Measurements from ENCODE around the gene WAPL. TPM values are rescaled to one million over a fixed set of nuclear protein-coding genes. Genes with fewer than 3 reads are reported as not detected.
"Not testable (repeated sequence)": the region's sequence is repeated elsewhere in the genome, so short reads cannot be mapped to it uniquely, and the experiment has no call there.

The WAPL gene
- total RNA-seq, 6 experiments from 2014 or later = 30.7 to 37.1 (median 33.6) TPM

DNA sequence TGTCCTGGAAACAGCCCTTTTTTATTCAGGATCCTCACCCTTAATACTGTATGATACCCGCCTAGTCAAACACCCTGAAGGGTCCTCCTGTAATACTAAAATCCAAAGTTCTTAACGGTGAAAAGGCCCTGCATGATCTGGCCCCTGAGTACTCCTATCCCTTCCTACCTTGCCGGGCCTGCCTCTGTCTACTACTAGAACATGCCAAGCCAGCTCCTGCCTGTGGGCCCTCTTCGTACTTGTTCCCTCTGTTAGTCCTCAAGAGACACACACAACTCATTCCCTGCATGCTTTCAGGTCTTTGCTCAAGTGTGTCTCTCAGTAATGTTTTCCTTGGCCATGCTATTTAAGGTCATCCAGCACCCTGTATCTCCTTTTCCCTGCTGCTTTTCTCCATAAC is 5.0 kb upstream of the WAPL start:
- Mint-ChIP-seq H3K9me3 (no peaks in the 10 kb centered on the region), H3K4me3 (no peak overlapping the region), H3K27ac (no peak overlapping the region), H3K36me3 (ENCODE audit: low read depth) (no peaks in the 10 kb centered on the region), H3K4me1 (ENCODE audit: low read depth) (peaks cover 24% of the 10 kb centered on the region), H3K27me3 (ENCODE audit: insufficient read depth) (no peaks in the 10 kb centered on the region; the same call in 1 of the 2 replicates)
- DNase-seq = no peak
- TF ChIP-seq, protein P1, sequence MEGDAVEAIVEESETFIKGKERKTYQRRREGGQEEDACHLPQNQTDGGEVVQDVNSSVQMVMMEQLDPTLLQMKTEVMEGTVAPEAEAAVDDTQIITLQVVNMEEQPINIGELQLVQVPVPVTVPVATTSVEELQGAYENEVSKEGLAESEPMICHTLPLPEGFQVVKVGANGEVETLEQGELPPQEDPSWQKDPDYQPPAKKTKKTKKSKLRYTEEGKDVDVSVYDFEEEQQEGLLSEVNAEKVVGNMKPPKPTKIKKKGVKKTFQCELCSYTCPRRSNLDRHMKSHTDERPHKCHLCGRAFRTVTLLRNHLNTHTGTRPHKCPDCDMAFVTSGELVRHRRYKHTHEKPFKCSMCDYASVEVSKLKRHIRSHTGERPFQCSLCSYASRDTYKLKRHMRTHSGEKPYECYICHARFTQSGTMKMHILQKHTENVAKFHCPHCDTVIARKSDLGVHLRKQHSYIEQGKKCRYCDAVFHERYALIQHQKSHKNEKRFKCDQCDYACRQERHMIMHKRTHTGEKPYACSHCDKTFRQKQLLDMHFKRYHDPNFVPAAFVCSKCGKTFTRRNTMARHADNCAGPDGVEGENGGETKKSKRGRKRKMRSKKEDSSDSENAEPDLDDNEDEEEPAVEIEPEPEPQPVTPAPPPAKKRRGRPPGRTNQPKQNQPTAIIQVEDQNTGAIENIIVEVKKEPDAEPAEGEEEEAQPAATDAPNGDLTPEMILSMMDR (IDR thresholded peaks at IDR 0.05) = no peak

DNA sequence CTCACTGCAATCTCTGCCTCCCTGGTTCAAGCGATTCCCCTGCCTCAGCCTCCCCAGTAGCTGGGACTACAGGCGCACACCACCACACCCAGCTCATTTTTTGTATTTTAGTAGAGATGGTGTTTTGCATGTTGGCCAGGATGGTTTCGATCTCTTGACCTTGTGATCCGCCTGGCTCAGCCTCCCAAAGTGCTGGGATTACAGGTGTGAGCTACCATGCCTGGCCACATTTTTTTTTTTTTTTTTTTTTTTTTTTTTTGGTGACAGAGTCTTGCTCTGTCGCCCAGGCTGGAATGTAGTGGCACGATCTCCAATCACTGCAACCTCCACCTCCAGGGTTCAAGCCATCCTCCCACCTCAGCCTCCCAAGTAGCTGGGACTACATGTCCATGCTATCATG is 4.1 kb upstream of the WAPL start:
- not testable (repeated sequence) for H3K4me3 Mint-ChIP-seq; H3K36me3 Mint-ChIP-seq (ENCODE audit: low read depth)

DNA sequence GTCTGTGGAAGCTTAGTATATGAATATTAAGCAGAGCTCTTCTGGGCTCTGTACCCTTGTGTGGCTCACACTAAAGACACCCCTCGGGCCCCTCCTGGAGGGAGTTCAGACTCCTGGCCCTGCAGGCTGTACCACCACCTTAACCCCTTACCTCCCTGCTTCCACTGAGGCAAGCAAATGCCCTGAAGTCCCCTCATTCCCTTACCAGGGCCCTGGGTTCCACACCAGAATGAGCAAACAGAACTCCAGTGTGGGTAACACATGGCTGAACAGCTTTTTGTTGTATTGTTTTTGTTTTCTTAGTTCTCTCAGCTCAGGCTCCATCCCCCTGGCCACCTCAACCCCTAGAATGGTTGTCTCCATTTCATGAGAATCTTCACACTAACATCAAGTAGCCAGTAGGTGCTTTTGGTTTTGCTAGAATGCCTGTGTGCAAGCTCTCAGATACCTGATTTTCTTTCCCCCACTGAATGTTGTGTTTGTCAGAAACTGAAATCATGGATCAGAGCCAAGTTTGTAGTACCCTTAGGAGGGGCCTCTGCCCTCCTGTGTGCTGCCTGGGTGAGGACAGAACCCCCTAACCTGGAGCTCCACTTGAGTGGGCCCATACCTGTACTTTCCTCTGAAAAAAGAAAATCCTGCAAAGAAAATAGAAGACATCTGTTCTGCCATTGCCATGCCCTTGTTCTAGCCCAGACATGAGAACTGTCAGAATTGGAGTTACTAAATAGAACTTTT is 2.8 kb upstream of the WAPL start:
- peaks cover 12% of the 10 kb centered on the region for H3K36me3 Mint-ChIP-seq (ENCODE audit: low read depth)
- peaks cover 36% of the 10 kb centered on the region for H3K4me1 Mint-ChIP-seq (ENCODE audit: low read depth)
- no peak overlapping the region for H3K27ac Mint-ChIP-seq
- TF ChIP-seq, protein P1 (IDR thresholded peaks at IDR 0.05) = no peak
- H3K27me3 Mint-ChIP-seq (ENCODE audit: insufficient read depth) = no peaks in the 10 kb centered on the region; the same call in 1 of the 2 replicates
- no peaks in the 10 kb centered on the region for H3K9me3 Mint-ChIP-seq
- no peak overlapping the region for H3K4me3 Mint-ChIP-seq
- no peak for DNase-seq

More for the DNA sequence above, 4.1 kb upstream of the WAPL start:
- H3K27ac Mint-ChIP-seq; H3K9me3 Mint-ChIP-seq; DNase-seq; H3K27me3 Mint-ChIP-seq (ENCODE audit: insufficient read depth): not testable (repeated sequence)
- peaks cover 26% of the 10 kb centered on the region for H3K4me1 Mint-ChIP-seq (ENCODE audit: low read depth)

DNA sequence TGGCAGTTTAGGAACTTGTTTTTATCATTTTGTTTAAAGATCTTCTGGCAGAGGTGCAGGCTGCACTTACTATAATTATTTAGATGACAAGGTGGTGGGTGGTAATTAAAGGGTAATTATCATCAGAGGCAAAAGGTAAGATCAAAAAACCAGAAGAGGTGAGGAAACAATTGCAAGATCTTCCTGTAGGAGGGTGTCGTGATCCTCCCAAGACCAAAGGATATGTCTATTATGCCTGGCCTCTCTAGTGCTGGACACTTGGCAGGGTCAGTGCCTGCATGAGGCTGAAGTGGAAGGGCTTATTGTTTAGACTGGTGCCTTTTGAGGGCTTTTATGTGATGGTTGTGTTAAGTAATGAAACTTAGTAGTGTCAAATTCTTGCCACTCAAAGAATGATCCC is 1.8 kb upstream of the WAPL start:
- Mint-ChIP-seq H3K36me3 (ENCODE audit: low read depth) (peaks cover 13% of the 10 kb centered on the region), H3K4me3 (peak overlapping the region; percentile 93), H3K4me1 (ENCODE audit: low read depth) (peaks cover 45% of the 10 kb centered on the region), H3K27ac (no peak overlapping the region), H3K9me3 (no peaks in the 10 kb centered on the region), H3K27me3 (ENCODE audit: insufficient read depth) (no peaks in the 10 kb centered on the region; the same call in 1 of the 2 replicates)
- DNase-seq = no peak
- TF ChIP-seq, protein P1 (IDR thresholded peaks at IDR 0.05) = peak; percentile 42; the same call in 1 of the 2 replicates

DNA sequence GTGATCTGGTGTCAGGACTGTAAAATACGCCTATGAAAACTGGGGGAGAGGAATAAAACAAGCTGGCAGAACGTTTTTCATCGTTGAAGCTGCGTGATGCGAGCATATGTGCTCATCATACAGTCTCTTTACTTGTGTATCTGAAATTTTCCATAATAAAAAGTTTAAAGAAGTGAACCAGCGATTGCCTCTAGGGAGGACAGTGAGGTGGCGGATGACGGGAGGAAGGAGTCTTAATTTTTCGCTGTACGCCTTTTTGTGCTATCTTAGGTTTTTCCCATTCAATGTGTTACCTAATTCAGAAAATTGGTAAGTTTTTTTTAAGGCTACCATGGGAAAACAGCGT is 891 bp upstream of the WAPL start:
- H3K36me3 Mint-ChIP-seq (ENCODE audit: low read depth) = peaks cover 18% of the 10 kb centered on the region
- DNase-seq = peak; percentile 22
- peak overlapping the region; percentile 93 for H3K4me3 Mint-ChIP-seq
- H3K27ac Mint-ChIP-seq = peak overlapping the region; percentile 79
- no peaks in the 10 kb centered on the region for H3K9me3 Mint-ChIP-seq
- TF ChIP-seq, protein P1 (IDR thresholded peaks at IDR 0.05) = no peak
- no peaks in the 10 kb centered on the region; the same call in 1 of the 2 replicates for H3K27me3 Mint-ChIP-seq (ENCODE audit: insufficient read depth)
- peaks cover 53% of the 10 kb centered on the region for H3K4me1 Mint-ChIP-seq (ENCODE audit: low read depth)

DNA sequence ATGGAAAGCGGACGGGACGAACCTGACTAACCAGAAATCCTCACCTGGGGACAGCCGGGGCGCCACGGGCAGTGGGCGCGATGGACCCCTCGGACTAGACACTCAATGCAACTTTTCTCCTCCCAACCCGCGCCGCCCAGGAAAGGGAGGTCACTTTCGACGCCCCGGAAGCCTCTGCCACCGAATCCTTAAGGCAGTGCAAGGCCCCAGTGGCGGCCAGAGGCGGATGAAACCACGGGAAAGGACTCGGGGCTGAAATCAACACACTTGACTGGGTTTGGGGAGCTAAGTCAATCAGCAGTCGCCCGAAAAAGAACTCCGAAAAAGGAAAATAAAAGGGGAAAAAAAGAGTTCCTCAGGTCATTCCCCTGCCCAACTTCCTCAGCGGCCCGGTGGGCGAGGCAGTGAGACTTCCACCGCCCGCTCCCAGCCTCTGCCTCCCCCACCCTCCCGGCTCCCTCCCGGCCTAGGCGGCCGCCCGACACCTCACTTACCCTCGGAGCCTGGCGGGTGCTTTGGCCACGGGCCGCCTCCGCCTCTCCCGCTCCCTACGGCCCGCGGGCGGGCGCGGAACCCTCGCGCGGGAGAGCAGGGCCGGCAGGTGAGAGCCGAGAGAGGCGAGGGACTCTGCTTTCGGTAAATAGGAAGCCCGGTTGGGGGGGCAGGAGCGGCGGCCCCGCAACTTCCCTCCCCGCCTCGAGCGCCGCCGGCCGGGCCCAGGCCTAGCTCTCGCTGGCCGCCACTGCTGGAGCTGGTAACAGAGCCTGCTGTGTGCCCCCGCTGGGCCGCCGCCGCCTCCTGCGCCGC is 518 bp downstream of the WAPL start:
- TF ChIP-seq, protein P1 (IDR thresholded peaks at IDR 0.05) = no peak
- no peaks in the 10 kb centered on the region; the same call in 1 of the 2 replicates for H3K27me3 Mint-ChIP-seq (ENCODE audit: insufficient read depth)
- DNase-seq = peak; percentile 47
- no peaks in the 10 kb centered on the region for H3K9me3 Mint-ChIP-seq
- H3K4me3 Mint-ChIP-seq = peak overlapping the region; percentile 98
- H3K4me1 Mint-ChIP-seq (ENCODE audit: low read depth) = peaks cover 61% of the 10 kb centered on the region
- peaks cover 31% of the 10 kb centered on the region for H3K36me3 Mint-ChIP-seq (ENCODE audit: low read depth)
- peak overlapping the region; percentile 93 for H3K27ac Mint-ChIP-seq

All from HFFc6 (cell line).